Stomach (tissue), 4 donors: Measurements from ENCODE around the gene HNRNPA2B1.
A peak's percentile ranks its signal among the peaks of the same experiment; 100 is the strongest.

Source experiments
- CTCF ChIP-seq, 7 experiments: fragments of 450-650 bp in 4 of 7; fragments of 200-600 bp in 3 of 7; sonication (generic) in 3 of 7; IDR thresholded peaks; one replicate each; pipeline ENCODE4 v1.5.1; 2016 to 2019; ENCODE audit warnings: antibody characterized with exemption in 7 of 7, control low read depth in 2 of 7, mild to moderate bottlenecking in 1 of 7
- POLR2A ChIP-seq, 4 donors: fragments of 450-650 bp; IDR thresholded peaks; one replicate each; pipeline ENCODE4 v1.6.1; 2016; ENCODE audit warnings: antibody characterized with exemption in 4 of 4, control low read depth in 2 of 4, mild to moderate bottlenecking in 1 of 4, moderate library complexity in 1 of 4
- POLR2AphosphoS5 ChIP-seq, 3 donors: sonication (generic); formaldehyde crosslinking; IDR thresholded peaks; one replicate each; pipeline ENCODE4 v1.6.1; 2016; ENCODE audit warnings: antibody characterized with exemption in 3 of 3

GRCh38 chr7:26151953-26152781 lies 48.4 kb downstream of the HNRNPA2B1 start, which contains the start of gene NFE2L3:
- TF ChIP-seq CTCF (IDR thresholded peaks at IDR 0.05) (peak in 2 of 7 experiments; percentile 12 to 62), POLR2A (IDR thresholded peaks at IDR 0.05) (no peak), POLR2AphosphoS5 (IDR thresholded peaks at IDR 0.05) (peak in 2 of 3 donors; percentile 12 to 39)
